Endothelial cell of hepatic sinusoid (primary cell): ENCODE data around the gene AUTS2.

Experiments used
- in situ Hi-C: cut with HindIII; loops from 2 replicates; pipeline ENCODE4 v1.10.0; 2017; ENCODE audit warnings: low sequenced_read_pairs

AUTS2 gene

DNA sequence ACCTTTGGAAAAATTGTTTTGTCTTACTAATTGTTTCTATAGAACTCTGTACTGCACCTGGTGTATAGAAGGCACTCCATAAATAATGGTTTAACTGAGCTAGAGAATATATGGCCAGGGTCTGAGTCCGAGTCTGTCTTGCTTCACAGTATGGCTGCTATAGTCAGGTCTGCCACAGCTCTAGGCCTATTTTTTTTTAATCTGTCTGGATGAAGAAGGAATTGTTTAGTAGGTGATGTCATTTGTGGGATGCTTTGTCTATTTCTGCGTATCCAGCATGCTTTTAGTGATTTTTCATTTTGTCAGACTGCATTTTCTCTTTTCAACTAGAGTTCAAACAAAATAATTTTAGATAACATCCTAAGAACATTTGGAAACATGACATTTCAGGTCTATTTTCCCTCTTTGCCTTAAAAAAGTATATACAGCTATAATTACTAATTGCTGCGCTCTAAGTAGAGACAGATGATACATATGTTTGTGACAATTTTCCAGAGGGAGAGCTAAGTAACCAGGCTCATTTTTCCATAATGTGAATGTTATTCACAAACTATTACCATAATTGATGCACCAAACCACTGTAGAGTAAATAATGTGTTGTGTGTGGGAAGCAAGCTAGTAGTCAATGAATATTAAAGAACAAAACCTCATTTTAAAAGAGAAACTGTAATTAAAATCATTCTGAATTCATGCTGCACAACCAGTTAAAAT lies 361.7 kb downstream of the AUTS2 start:
- in situ Hi-C loops: no loop called here

DNA sequence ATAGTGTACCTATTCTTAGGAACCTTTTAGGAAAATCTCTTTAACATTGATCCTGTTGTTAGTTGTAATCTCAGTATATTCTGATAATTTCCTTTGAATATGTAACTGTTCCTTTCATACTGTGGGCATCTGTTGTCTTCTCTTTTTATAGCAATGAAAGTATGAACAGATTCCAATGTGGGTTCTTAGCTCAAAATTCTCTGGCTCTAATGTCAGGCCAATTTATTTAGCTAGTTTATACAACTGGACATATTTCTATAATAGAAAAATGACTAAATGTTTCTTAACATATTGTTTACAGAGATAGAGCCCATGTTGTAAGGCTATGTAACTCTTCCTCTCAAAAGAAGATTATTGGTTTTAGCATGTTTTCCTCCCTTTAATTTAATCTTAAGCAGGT lies 363.2 kb downstream of the AUTS2 start:
- in situ Hi-C loops: no loop called here

DNA sequence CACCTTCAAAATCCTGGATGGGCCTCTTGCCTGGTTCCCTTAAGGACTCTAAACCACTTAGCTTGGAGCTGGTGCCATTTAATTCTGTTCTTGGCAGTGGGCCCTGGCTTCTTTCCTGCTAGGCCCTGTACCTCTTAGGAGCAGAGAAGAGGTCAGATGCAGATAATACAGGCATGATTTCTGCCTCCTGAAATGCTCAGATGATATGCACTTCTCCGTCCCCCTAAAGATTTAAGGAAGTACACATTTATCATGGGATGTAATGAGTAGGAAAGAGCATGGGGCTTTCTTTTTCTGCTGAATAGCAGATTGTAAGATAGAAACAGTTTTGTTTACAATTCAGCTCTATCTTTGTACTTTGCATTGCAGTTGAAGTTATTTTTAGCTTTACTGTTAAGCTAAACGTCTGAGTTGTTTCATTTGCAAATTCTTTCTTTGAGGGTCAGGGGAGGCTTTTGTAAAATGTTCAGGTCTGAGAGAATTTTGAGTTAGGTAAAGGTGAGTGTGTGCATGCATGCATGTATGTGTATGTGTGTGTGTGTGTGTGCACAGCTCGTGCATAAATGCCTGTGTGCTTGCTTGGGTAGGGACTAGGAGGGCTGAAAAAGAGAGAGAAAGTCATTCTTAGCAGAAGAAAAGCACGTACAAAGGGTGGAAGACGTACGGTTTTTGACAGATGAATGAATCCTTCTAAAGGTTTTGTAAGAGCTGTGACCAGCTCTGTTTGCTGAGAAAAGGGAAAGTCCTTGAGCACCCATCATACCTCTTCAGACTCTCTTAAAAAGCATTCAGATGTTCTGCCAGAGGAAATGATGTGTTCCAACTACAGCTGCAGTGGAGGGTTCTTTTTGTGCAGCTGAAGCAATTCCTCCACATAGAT lies 364.2 kb downstream of the AUTS2 start:
- in situ Hi-C loops: no loop called here

DNA sequence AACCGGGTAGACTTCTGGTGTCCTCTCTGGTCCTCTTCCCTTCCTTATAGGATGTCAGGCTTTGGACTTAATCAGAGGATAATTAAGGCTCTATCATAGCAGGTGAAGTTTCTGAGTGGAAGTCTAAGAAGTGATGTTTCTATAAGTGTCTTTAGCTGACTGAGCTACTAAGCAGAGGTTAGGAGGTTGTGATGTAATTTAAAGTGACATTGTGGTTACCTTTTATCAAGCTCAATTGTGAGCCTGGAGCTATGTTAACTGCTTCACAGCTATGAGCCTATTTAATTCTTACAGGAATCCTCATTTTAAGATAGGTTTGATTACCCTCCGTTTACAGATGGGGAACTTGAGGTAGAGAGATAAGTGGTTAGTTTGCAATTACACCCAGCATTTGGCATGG lies 365.1 kb downstream of the AUTS2 start:
- in situ Hi-C loops: no loop called here

DNA sequence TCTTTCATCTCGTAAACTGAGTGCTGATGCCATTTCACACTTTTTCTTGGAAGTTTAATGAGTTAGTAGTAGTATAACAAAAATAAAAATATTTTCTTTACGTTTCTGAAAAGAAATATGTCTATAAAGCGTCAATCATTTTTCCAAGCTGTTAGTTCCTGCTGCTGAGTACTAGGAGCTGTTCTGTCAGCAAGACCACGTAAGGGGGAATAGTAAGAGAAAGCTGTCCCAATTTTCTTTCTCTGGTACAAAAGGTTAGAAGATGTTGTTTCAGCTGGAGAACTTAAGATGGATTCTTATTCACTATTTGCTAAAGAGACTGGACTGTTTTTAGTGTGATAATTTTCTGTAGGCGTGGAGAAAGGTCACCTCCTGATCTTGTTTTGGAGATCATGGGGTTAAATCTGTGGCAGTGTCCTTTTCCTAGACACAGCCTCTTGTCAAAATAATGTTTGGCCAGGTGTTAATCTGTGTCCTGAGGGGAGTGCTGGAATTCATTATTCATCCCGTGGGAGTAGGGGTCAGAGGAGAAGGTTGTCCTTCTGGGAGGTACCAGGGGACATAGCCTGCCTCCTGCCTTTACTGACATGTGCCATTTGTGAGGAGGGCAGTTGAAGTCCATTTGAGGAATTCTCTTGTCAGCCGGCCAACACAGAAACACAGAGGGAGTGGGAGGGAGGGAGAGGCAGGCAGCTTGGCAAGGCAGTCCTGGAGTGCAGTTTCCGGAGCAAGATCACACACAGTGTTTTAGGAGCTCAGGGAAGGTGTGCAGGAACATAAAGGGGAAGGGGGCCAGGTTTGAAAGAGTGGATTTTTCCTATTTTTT lies 368.7 kb downstream of the AUTS2 start:
- in situ Hi-C loops: no loop called here

DNA sequence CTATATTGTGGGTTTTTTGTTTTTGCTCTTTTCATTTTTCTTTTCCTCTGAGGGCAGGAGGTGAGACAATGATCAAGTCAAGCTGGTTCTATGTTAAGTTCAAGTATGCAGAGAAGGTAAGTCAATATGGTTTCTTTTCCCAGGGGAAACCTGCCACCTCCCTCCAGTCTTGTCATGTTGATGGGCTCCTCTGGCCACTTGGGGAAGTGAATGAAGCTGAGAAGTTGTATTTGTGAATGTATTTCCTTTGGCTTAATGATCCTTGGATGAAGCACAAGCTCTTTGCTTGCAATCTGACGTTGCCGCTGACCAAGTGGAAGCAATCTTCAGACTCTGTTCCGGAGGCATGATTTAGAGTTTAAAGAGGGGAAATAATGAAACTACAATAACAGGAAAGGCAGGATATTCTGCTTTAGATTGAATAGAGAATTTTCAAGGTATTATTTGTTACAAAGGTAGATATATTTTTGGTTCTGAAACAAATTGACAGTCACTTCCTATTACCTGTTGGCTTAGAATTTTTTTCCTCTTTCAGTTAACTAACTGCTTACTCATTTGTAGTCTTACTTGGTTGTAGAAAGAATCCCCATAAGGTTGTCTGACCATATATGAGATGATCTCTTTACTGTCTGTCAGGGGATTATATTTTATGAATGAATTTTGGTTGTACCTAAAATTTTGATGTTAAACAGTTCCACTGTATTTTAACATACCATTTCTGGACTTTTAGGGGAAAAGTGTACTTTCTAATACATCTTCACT lies 369.6 kb downstream of the AUTS2 start:
- in situ Hi-C loops: no loop called here

DNA sequence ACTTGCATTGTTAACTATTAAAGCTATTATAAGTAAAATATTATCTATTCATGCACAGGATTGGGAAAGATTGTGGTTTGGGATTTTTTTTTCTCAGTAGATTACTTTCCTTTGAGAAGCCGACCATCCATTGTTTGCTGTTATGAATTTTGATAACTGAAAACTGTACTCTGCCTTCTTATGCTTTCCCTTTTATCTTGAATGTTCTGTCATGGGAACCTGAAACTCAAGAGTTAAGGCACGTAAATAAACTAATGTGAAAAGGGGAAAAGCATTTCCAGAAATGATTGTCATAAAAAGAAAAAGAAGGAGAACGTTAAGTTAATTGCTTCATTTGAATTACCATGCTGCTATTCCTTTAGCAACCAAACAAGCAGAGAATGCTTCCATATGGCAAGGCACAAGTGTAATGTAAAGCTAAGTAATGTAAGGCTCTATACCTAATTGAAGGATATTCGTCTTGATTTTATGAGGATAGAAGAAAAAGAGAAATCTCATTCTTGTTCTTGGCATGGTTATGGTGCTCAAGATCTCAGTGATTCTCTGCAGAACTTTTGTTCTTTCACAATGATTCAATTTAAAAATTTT lies 370.8 kb downstream of the AUTS2 start:
- in situ Hi-C loops: no loop called here

DNA sequence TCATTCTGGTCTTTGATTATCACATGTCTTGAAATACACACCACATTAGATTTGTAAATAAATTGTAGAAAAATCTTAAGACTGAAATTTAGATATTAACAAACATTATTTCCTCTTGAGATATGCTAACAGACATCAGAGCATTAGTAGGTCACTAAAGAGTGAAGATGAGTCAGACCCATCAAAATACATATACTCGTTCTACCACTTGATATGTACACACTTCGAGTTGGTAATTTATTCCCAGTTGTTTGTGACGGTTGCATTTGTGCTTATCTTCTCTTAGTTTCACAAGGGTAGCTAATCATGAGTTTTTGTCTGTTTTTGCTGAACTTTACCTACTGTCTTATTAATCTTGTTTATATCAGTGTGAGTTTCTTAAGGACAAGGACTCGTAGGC lies 383.4 kb downstream of the AUTS2 start:
- in situ Hi-C loops: no loop called here

DNA sequence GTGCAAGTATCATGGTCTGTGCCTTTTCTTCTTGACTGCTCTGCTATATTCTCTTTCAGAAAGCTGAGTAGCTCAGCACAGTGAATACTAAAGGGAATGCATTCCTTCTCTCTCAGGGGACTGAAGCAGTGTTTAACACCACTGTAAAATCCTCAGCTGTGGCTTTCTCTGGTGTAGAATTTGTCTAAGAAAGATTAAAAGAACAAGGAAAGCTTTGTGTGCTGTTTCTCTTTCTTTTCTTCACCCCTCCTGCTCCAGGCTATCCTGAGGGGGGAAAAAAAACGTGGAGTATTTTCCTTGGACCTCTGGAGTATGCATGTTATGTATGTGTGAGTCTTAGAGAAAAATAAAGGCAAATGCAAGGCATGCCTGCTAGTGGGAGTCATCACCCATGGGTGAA lies 383.9 kb downstream of the AUTS2 start:
- in situ Hi-C loops: no loop called here

DNA sequence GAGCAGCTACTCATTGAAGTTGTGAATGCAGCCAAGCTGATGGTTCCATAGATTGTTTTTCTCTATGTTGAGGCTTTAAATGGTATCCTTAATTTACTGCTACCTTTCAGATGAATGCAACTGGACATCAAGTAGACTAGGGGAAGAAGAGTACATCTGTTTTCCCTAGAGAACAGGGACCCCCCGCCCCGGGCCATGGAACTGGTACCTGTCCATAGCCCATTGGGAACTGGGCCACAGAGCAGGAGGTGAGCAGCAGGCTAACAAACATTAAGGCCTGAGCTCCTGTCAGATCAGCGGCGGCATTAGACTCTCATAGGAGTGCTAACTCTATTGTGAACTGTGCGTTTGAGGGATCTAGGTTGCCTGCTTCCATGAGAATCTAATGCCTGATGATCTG lies 391.3 kb downstream of the AUTS2 start:
- in situ Hi-C loops: no loop called here

DNA sequence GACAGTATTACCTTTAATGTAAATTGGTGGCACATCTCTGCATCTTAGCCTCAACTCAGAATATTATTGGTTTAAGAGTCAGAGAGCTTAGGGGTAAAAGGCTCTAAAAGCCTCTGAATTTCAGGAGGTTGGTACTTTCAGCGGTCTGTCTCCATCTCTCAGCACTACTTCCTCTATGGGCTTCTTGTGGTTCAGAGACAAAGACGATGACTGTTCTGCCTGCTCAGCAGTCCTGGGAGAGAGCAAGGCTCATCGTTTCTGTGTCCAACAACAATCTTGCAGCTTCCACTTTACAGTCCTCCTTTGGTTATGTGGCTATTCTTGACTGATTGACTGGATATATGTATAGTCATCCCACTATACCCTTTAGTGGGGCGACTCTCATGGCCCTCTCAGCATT lies 394.7 kb downstream of the AUTS2 start:
- in situ Hi-C loops: no loop called here

DNA sequence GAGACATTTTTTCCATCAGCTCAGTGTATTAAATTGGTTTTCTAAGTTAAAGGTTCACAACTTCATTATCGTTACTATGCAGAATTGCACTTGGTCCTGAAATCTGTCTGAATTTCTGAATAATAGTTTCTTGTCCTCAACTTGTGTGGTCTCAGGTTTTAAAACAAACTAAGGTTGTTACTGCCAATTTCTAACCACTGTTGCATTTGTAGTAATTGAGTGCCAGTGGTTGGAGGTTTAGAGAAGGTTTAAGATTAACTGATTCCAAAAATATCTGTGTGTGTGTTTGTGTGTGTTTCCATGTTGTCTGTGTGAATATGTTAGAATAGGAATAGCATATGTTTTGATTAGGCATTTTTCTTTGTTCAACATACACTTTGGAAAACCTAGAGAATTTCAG lies 395.9 kb downstream of the AUTS2 start:
- in situ Hi-C loops: no loop called here

DNA sequence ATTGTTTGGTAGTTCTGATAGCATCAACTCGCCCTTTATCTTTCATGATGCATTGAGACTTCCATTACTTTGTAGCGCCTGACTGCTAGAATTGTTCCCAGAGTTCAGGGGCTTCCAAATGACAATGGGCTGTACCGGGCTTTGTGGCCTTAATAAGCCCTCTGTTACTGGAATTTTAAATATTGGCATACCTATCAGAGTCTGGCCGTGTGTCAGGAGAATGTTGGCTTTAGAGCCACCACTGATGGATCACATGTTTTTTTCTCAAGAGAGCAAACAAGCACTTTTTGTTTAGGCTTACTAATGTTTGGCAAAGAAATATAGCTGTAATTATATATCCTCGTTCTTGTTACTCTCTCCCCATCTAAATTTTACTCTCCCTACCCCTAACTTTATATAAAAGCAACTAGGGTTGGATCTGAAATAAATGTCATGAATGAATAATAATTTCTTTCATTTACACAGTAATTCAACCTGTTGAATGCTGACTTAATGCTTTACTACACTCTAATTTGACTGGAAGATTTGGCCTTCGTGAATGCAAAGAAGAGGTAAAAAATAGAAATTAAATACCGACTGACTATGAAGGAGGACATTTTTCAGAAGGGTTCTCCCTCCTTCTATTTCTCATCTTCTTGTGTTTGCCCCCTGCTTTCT lies 396.7 kb downstream of the AUTS2 start:
- in situ Hi-C loops: no loop called here

DNA sequence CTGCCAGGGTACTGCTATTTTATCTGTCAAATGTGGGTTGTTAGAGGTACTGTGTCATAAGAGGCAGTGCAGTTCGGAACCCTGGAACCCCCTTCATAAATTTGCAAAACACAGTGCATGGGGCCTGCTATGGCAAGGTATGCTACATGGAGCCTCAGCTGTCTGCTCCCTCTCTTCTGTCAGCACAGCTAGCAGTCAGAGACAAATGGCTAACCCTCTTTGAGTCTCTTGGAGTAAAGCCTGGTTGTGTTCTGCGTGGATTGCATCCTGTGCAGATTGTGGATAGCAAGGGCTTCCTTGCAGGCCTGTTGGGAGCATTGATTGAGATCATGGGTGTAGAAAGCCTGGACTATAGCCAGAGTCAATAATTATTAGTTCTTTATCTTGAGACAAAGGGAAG lies 397.8 kb downstream of the AUTS2 start:
- in situ Hi-C loops: no loop called here

DNA sequence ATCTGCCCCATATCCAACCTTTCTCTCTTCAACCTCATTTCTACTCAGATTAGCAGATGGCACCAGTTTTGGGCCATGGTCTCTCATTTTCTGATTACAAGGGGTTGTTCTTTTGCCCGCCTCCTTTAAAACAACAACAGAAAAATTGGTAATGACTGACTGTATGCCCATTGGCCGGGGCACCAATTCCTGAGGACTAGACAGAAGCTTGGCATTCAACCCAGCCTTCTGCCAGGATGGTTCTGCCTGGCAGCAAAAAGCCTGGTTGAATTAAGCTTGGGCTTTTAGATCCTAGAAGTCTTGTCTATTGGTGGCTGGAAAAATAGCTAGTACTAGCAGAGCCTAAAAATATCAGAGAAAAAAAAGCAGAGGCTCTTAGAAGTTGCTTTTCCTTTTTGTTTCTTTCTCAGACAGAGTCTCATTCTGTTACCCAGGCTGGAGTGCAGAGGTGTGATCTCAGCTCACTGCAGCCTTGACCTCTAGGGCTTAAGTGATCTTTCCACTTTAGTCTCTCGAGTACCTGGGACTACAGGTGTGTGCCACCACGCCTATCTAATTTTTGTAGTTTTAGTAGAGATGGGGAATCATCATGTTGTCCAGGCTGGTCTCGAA lies 402.6 kb downstream of the AUTS2 start:
- in situ Hi-C loops: no loop called here

DNA sequence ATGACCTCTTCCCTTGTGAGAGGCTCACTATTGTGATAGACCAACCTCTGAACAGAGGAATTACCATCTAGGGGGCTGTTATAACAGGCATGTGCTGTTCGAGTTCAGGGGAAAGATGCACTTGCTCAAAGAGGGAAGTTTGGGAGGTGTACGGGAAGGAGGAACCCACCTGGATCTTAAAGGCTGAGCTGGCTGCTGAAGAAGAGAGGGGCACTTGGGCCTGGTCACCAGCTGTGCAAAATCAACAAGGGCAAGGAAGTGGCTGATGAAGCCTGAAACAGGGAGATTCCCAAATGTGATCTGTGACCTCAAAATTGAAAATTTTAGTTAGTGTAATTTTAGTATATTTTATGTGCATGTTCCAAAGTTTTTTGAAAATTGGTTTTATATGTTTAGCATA lies 407.2 kb downstream of the AUTS2 start:
- in situ Hi-C loops: no loop called here

DNA sequence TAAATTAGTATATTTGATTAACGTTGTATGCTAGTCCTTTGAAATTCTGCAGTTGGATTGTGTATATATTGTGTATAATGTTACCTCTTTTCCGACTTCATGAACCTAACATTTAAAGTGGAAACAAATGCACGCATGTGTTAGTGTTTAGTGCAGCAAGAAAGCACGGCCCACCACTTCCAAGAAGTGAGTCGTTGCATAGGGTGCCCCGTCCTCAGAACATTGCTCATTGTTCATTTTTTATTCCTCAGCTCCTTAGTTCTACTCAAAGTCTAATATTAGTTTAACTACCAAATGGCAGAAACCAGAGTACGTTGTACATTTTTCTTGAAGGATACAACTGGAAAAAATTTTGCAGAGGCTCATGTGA lies 407.6 kb downstream of the AUTS2 start:
- in situ Hi-C loops: no loop called here

DNA sequence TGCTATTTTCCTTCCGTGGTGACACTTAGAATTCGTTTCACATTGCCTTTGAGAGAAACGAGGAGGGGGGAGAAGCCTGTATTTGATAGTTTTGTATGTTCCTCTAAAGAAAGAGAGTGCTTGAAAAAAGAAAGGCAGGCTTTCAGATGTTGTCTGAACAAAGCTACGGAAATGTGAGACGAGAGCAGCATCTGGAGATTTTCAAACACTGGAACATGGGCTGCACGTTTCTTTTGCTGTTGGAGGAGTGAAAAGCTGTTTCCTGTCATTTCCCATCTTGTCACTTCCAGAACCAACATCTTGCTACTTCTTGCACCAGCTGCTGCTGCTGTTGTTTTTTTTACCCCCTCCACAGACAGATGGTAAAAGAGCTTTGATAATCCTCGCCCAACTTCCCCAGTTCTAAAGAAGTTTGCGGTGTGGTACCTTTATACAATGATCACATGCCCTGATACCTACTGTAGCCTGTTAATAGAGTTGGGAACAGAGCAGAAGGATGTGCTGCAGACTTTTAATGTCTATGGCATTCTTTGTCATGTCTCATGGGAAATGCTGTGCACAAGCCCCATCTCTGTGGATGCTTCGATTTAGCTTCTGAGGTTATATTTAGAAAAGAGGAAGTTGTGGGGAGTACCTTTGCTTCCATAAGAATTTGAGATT lies 408.1 kb downstream of the AUTS2 start:
- in situ Hi-C loops: no loop called here

DNA sequence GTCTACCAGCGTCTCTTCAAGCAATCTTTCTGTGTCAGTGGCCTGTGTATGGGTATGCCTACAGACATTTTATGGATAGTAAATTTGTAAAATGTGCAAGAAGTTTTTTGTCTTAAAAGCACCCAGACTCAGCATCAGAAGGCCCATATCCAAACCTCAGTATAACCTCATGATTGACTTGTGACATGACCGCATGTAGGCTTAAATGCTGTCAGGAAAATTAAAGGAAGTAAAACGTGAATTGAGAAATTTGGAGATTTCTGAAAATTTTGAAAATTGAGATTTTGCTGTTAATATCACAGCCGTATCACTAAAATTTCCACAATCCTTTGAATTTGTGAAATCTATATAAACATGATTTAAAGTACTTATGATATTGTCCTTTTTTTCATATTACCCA lies 410.2 kb downstream of the AUTS2 start:
- in situ Hi-C loops: no loop called here
